H1 (cell line): Measurements from ENCODE around the gene FAM219A. TPM values are rescaled to one million over a fixed set of nuclear protein-coding genes. Genes with fewer than 3 reads are reported as not detected.
A peak's percentile ranks its signal among the peaks of the same experiment; 100 is the strongest.

ENCODE experiments used
- CTCF ChIA-PET: fragments of 300-600 bp; sonication (Branson Sonifier 250); formaldehyde crosslinking; loops from one replicate; lab custom pipeline; 2021; ENCODE audit not compliant: partially characterized antibody; lab: Charles Lee
- POLR2A ChIA-PET: fragments of 300-600 bp; sonication (Branson Sonifier 250); formaldehyde crosslinking; loops from one replicate; lab custom pipeline; 2021; ENCODE audit warnings: inconsistent platforms; ENCODE audit not compliant: partially characterized antibody; lab: Charles Lee
- DNase-seq, 2 experiments: peaks; one replicate each; pipeline versions ENCODE4 v3.0.0 to v3.0.0-alpha.2; 2010 to 2022; ENCODE audit warnings: low spot score in 2 of 2, low read depth in 1 of 2, mixed read lengths in 1 of 2
- FAIRE-seq: peaks from 2 replicates; lab custom pipeline; 2011; peaks lifted over from hg19 to GRCh38; lab: Jason Lieb, UNC
- H2AFZ ChIP-seq: 2 replicates; pipeline ENCODE4 v1.8.1; 2012; ENCODE audit warnings: low read length, inconsistent platforms
- H2AK5ac ChIP-seq: 2 replicates; pipeline ENCODE4 v1.6.1; 2013; ENCODE audit warnings: low read depth, low read length
- H2BK120ac ChIP-seq: replicated peaks from 2 replicates; pipeline ENCODE3; 2013; ENCODE audit warnings: low read depth, low read length, inconsistent platforms
- H2BK12ac ChIP-seq: 2 replicates; pipeline ENCODE4 v1.6.1; 2013; ENCODE audit warnings: low read depth, low read length
- H2BK15ac ChIP-seq: 2 replicates; pipeline ENCODE4 v1.6.1; 2013; ENCODE audit warnings: low read length
- H2BK20ac ChIP-seq: 2 replicates; pipeline ENCODE4 v1.6.1; 2013; ENCODE audit warnings: low read length
- H2BK5ac ChIP-seq: 2 replicates; pipeline ENCODE4 v1.6.1; 2013; ENCODE audit warnings: low read depth, low read length
- H3K14ac ChIP-seq: 2 replicates; pipeline ENCODE4 v1.6.1; 2013; ENCODE audit warnings: inconsistent platforms; ENCODE audit not compliant: insufficient read length
- H3K18ac ChIP-seq: 2 replicates; pipeline ENCODE4 v1.6.1; 2013; ENCODE audit warnings: low read length; ENCODE audit errors: extremely low read depth
- H3K23ac ChIP-seq: 2 replicates; pipeline ENCODE4 v1.6.1; 2013; ENCODE audit warnings: inconsistent platforms; ENCODE audit not compliant: insufficient read length
- H3K23me2 ChIP-seq: 2 replicates; pipeline ENCODE4 v1.6.1; 2013; ENCODE audit warnings: low read depth, low read length
- H3K27ac ChIP-seq: 2 replicates; pipeline ENCODE4 v1.6.1; 2011; ENCODE audit warnings: low read depth, low read length, inconsistent platforms
- H3K27me3 ChIP-seq, 4 experiments: replicated peaks in 1 of 4; 1 replicate in 1 of 4; 2 replicates in 3 of 4; pipeline versions ENCODE4 v1.6.1 to v1.8.1; 2011 to 2013; ENCODE audit warnings: low read length in 3 of 4, mild to moderate bottlenecking in 3 of 4, inconsistent platforms in 2 of 4, mixed read lengths in 2 of 4, moderate library complexity in 1 of 4; ENCODE audit not compliant: control insufficient read depth in 3 of 4, insufficient read depth in 3 of 4; ENCODE audit errors: extremely low read depth in 1 of 4
- H3K36me3 ChIP-seq, 4 experiments: 2 replicates each; pipeline versions ENCODE4 v1.6.1 to v1.8.1; 2011 to 2013; ENCODE audit warnings: mild to moderate bottlenecking in 4 of 4, low read length in 3 of 4, moderate library complexity in 2 of 4, control low read depth in 1 of 4, inconsistent platforms in 1 of 4; ENCODE audit not compliant: insufficient read depth in 4 of 4, control insufficient read depth in 2 of 4
- H3K4ac ChIP-seq: replicated peaks from 2 replicates; pipeline ENCODE3; 2013; ENCODE audit warnings: low read length, low read depth, mixed read lengths, inconsistent platforms; ENCODE audit not compliant: insufficient read length
- H3K4me1 ChIP-seq, 4 experiments: replicated peaks in 1 of 4; 1 replicate in 1 of 4; 2 replicates in 3 of 4; pipeline versions ENCODE4 v1.6.1 to v1.8.1; 2011 to 2013; ENCODE audit warnings: low read length in 3 of 4, inconsistent platforms in 2 of 4, mixed read lengths in 1 of 4; ENCODE audit not compliant: insufficient read depth in 4 of 4, control insufficient read depth in 3 of 4
- H3K4me2 ChIP-seq, 2 experiments: 2 replicates each; pipeline versions ENCODE4 v1.6.1 to v1.8.1; 2011 to 2013; ENCODE audit warnings: low read depth in 2 of 2, low read length in 2 of 2, control low read depth in 1 of 2, inconsistent platforms in 1 of 2, mild to moderate bottlenecking in 1 of 2; ENCODE audit not compliant: insufficient read depth in 1 of 2
- H3K4me3 ChIP-seq, 4 experiments: fragments of 200-600, 300-600 bp in 1 of 4; sonication (generic), shearing (Covaris generic), sonication (Bioruptor Twin) in 1 of 4; 2 replicates each; pipeline versions ENCODE4 v1.5.1 to v1.8.1; 2011 to 2016; ENCODE audit warnings: low read length in 4 of 4, low read depth in 3 of 4, control low read depth in 2 of 4, inconsistent platforms in 2 of 4, mild to moderate bottlenecking in 2 of 4, mixed read lengths in 1 of 4, moderate library complexity in 1 of 4; ENCODE audit not compliant: insufficient read depth in 2 of 4; ENCODE audit errors: extremely low read depth in 1 of 4
- H3K56ac ChIP-seq: replicated peaks from 2 replicates; pipeline ENCODE3; 2013; ENCODE audit warnings: low read depth, mild to moderate bottlenecking, mixed read lengths, low read length, inconsistent platforms; ENCODE audit not compliant: insufficient read length
- H3K79me1 ChIP-seq: 2 replicates; pipeline ENCODE4 v1.6.1; 2013; ENCODE audit warnings: low read depth, low read length, control low read depth
- H3K79me2 ChIP-seq, 2 experiments: 2 replicates each; pipeline versions ENCODE4 v1.6.1 to v1.8.1; 2012 to 2013; ENCODE audit warnings: low read length in 2 of 2, mild to moderate bottlenecking in 2 of 2, inconsistent platforms in 1 of 2; ENCODE audit not compliant: insufficient read depth in 2 of 2, control insufficient read depth in 1 of 2
- H3K9ac ChIP-seq, 4 experiments: replicated peaks in 1 of 4; 1 replicate in 1 of 4; 2 replicates in 3 of 4; pipeline versions ENCODE4 v1.6.1 to v1.8.1; 2011 to 2013; ENCODE audit warnings: low read depth in 3 of 4, low read length in 3 of 4, control low read depth in 2 of 4, mild to moderate bottlenecking in 2 of 4, moderate library complexity in 2 of 4, inconsistent platforms in 1 of 4; ENCODE audit errors: extremely low read depth in 1 of 4
- H3K9me3 ChIP-seq, 2 experiments: 2 replicates each; pipeline versions ENCODE4 v1.6.1 to v1.8.1; 2012 to 2013; ENCODE audit warnings: mild to moderate bottlenecking in 2 of 2, moderate library complexity in 2 of 2, control low read depth in 1 of 2, inconsistent platforms in 1 of 2, low read depth in 1 of 2, low read length in 1 of 2, mixed read lengths in 1 of 2; ENCODE audit not compliant: insufficient read depth in 2 of 2
- H4K20me1 ChIP-seq, 2 experiments: replicated peaks in 1 of 2; 2 replicates each; pipeline versions ENCODE3 to v1.8.1; 2011 to 2013; ENCODE audit warnings: inconsistent platforms in 2 of 2, low read length in 2 of 2, mild to moderate bottlenecking in 1 of 2; ENCODE audit not compliant: insufficient read depth in 2 of 2, control insufficient read depth in 1 of 2
- H4K5ac ChIP-seq: 2 replicates; pipeline ENCODE4 v1.6.1; 2013; ENCODE audit warnings: low read length, low read depth, mixed read lengths, inconsistent platforms; ENCODE audit not compliant: insufficient read length
- H4K8ac ChIP-seq: 2 replicates; pipeline ENCODE4 v1.8.0; 2013; ENCODE audit warnings: mild to moderate bottlenecking, moderate library complexity, low read length, inconsistent platforms; ENCODE audit not compliant: insufficient read depth; ENCODE audit errors: extremely low read depth
- H4K91ac ChIP-seq: replicated peaks from 2 replicates; pipeline ENCODE3; 2013; ENCODE audit warnings: low read length, mixed read lengths, inconsistent platforms; ENCODE audit not compliant: insufficient read length
- ATF3 ChIP-seq: IDR thresholded peaks from 2 replicates; pipeline ENCODE4 v1.6.1; 2011; ENCODE audit warnings: low read depth, mild to moderate bottlenecking, low read length; ENCODE audit not compliant: insufficient read depth
- BACH1 ChIP-seq: IDR thresholded peaks from 2 replicates; pipeline ENCODE4 v1.6.1; 2012; ENCODE audit warnings: low read length, improper control_type of control experiment
- BCL11A ChIP-seq, 2 experiments: IDR thresholded peaks; one replicate each; pipeline ENCODE4 v1.6.1; 2011; ENCODE audit warnings: low read depth in 2 of 2, low read length in 2 of 2, mild to moderate bottlenecking in 2 of 2
- CEBPB ChIP-seq: IDR thresholded peaks from 2 replicates; pipeline ENCODE4 v1.6.1; 2012; ENCODE audit warnings: low read depth, low read length
- EZH2 ChIP-seq: fragments of 200-600 bp; sonication (generic); IDR thresholded peaks from 2 replicates; pipeline ENCODE4 v1.7.1; 2012; ENCODE audit warnings: low read depth, mild to moderate bottlenecking, moderate library complexity, low read length, inconsistent platforms; ENCODE audit not compliant: severe bottlenecking
- HDAC2 ChIP-seq, 2 experiments: fragments of 300-600 bp in 1 of 2; sonication (generic) in 1 of 2; IDR thresholded peaks; 2 replicates each; pipeline ENCODE4 v1.6.1; 2011 to 2012; ENCODE audit warnings: low read depth in 2 of 2, low read length in 2 of 2, mild to moderate bottlenecking in 2 of 2, moderate library complexity in 2 of 2, borderline replicate concordance in 1 of 2, inconsistent platforms in 1 of 2
- JUN ChIP-seq: IDR thresholded peaks from 2 replicates; pipeline ENCODE4 v1.6.1; 2011; ENCODE audit warnings: low read depth, mild to moderate bottlenecking, improper control_type of control experiment, low read length
- PHF8 ChIP-seq: fragments of 200-600 bp; sonication (generic); conservative IDR thresholded peaks from 2 replicates; pipeline ENCODE4 v1.7.1; 2012; ENCODE audit warnings: low read depth, mild to moderate bottlenecking, inconsistent platforms, low read length, moderate library complexity
- WGBS, 2 experiments: shearing (Covaris generic) in 1 of 2; methylation state at CpG; one replicate each; pipeline versions ENCODE4 v1.1.6 to v1.1.7; 2013 to 2015; ENCODE audit warnings: low lambda C conversion rate in 2 of 2, mixed read lengths in 2 of 2, inconsistent platforms in 1 of 2, low coverage in 1 of 2, missing lambda C conversion rate in 1 of 2; ENCODE audit not compliant: insufficient replicate concordance in 2 of 2, insufficient coverage in 1 of 2, insufficient read length in 1 of 2; ENCODE audit errors: extremely low coverage in 1 of 2, missing lambda C conversion rate in 1 of 2; 5-methylcytosine and 5-hydroxymethylcytosine counted together
- polyA plus RNA-seq, 7 experiments: library from polyadenylated mRNA; depleted of rRNA in 3 of 7; stranded (reverse) in 5 of 7; unstranded in 2 of 7; fragments of >200 nt in 5 of 7; fragments of 200-250 nt in 2 of 7; gene quantifications; 1 replicate in 5 of 7; 2 replicates in 1 of 7; 4 replicates in 1 of 7; pipeline versions ENCODE4 v1.2.1 to v1.2.3, GENCODE V29; 2011 to 2013; ENCODE audit warnings: missing spikeins in 2 of 7, mixed read lengths in 2 of 7
- total RNA-seq: library from RNA; stranded (reverse); fragmentation: NEBNext Ultra II Directional; extraction: Animal tissue kit (Norgen Biotek cat#: 25700); gene quantifications from 2 replicates; pipeline ENCODE4 v1.2.1, GENCODE V29; 2021

Gene FAM219A
- total and polyA plus RNA-seq, 2 of the 8 experiments (the other 6 are each of a cell fraction or from before 2014, with no cell fraction given), result 7.7 to 10.4 TPM

- peaks cover 0 to 12% (median 7%) of the 10 kb centered on the region in 4 experiments; a peak in 4 of 7 replicates for H3K27me3 ChIP-seq
- no peaks in the 10 kb centered on the region for H3K9me3 ChIP-seq
- H3K4ac ChIP-seq, result no peak overlapping the region
- 0 out of 2 replicates have a peak overlapping the region, but pooled peaks have one; percentile 10 for H3K18ac ChIP-seq
- no peak overlapping the region for H2AK5ac ChIP-seq
- no peak overlapping the region for H3K23ac ChIP-seq
- H2BK20ac ChIP-seq, result peak overlapping the region; percentile 82; the same call in 1 of the 2 replicates
- DNase-seq (no peak), FAIRE-seq (no peak)
- peak overlapping the region; percentile 81; the same call in 1 of the 2 replicates for H4K8ac ChIP-seq
- no peak overlapping the region; the same call in 1 of the 2 replicates for H2BK5ac ChIP-seq
- H3K56ac ChIP-seq, result no peak overlapping the region
- no peaks in the 10 kb centered on the region for H3K36me3 ChIP-seq
- no peak overlapping the region for H4K91ac ChIP-seq
- peak overlapping the region; percentile 87 for H2AFZ ChIP-seq
- POLR2A ChIA-PET, result interaction anchor here (0.9 to 2.3 kb wide), 6 partner anchors 10 to 136 kb away, joined by 3 to 6 read pairs (median 3); no protein-coding TSS in a partner anchor
- TF ChIP-seq EZH2, result no peak
- TF ChIP-seq ATF3, result no peak
- no peak for TF ChIP-seq BACH1
- TF ChIP-seq BCL11A (IDR thresholded peaks at IDR 0.05; ENCODE audit: low read depth in 2 of 2, low read length in 2 of 2), result no peak
- TF ChIP-seq JUN, result no peak
- no peak for TF ChIP-seq CEBPB
- no peak for TF ChIP-seq HDAC2 (IDR thresholded peaks at IDR 0.05; ENCODE audit: borderline replicate concordance in 1 of 2, low read depth in 2 of 2, low read length in 2 of 2)
- no peak for TF ChIP-seq PHF8
- H3K9ac ChIP-seq, result peak overlapping the region in 3 of 4 experiments; percentile 26 to 49 (median 42); a peak in 4 of 7 replicates
- no peak overlapping the region for H4K5ac ChIP-seq
- peak overlapping the region; percentile 50; the same call in 1 of the 2 replicates for H2BK12ac ChIP-seq
- no peaks in the 10 kb centered on the region; the same call in 1 of the 2 replicates for H3K79me1 ChIP-seq
- peak overlapping the region; percentile 52 to 87 (median 84) for H3K4me3 ChIP-seq
- CTCF ChIA-PET, result interaction anchor here (0.6 to 13.0 kb wide), 18 partner anchors 9 to 178 kb away, joined by 3 to 73 read pairs (median 4); no protein-coding TSS in a partner anchor
- peaks cover 17% of the 10 kb centered on the region for H3K23me2 ChIP-seq
- no peaks in the 10 kb centered on the region for H3K79me2 ChIP-seq
- H3K14ac ChIP-seq, result no peak overlapping the region
- WGBS, 2 experiments, result 74% methylated on average over 4 of the region's 4 CpGs; no CpG with 5 or more reads in 1 of the 2 experiments
- no peak overlapping the region for H3K27ac ChIP-seq
- peaks cover 2 to 12% (median 6%) of the 10 kb centered on the region in 4 experiments for H3K4me1 ChIP-seq
- peaks cover 1 to 2% of the 10 kb centered on the region in 2 experiments for H4K20me1 ChIP-seq
- H2BK120ac ChIP-seq, result no peak overlapping the region
- H3K4me2 ChIP-seq, result peak overlapping the region; percentile 78 to 98
- no peak overlapping the region for H2BK15ac ChIP-seq
Observed at GRCh38 chr9:34456746-34457145, 1.6 kb downstream of the FAM219A start.
